ENCODE data around the gene NKAIN2. TPM values are rescaled to one million over a fixed set of nuclear protein-coding genes. Genes with fewer than 3 reads are reported as not detected.

NKAIN2 gene
- total and polyA plus RNA-seq, 2 donors (not counting 3 experiments of a cell fraction or from before 2014, with no cell fraction given) = 0.03 TPM; not detected in 1

GRCh38 chr6:123794190-123794589 lies 9.5 kb upstream of the NKAIN2 start:
- no peak overlapping the region for H3K4me2 ChIP-seq (ENCODE audit: insufficient read depth, low read length)
- intact Hi-C loops (cut with micrococcal nuclease) (loop anchor here (5.0 kb wide), 1 partner anchor 998 kb away; no protein-coding TSS in a partner anchor), dilution Hi-C loops (cut with MboI; ENCODE audit: extremely low pct_ligation_motif_present, low sequenced_read_pairs) (no loop called here)
- BruUV-seq (replicated peaks) = no TSS peak
- H2AFZ ChIP-seq (ENCODE audit: low read depth, low read length) = no peak overlapping the region
- no peaks in the 10 kb centered on the region for H3K79me2 ChIP-seq (ENCODE audit: control insufficient read depth, insufficient read depth, low read length)
- no peaks in the 10 kb centered on the region for H3K9me3 ChIP-seq (replicated peaks; ENCODE audit: control insufficient read depth, insufficient read depth, low read length)
- FAIRE-seq (no peak), DNase-seq (ENCODE audit: low read depth, low spot score) (no peak)
- H3K27ac ChIP-seq (ENCODE audit: insufficient read depth, low read depth, low read length) = no peak overlapping the region
- H4K20me1 ChIP-seq (replicated peaks; ENCODE audit: control insufficient read depth, extremely low read depth, insufficient read depth, low read length) = no peaks in the 10 kb centered on the region
- CTCF ChIA-PET = interaction anchor here (2.3 kb wide), 1 partner anchor 8 kb away, joined by 8 read pairs; no protein-coding TSS in a partner anchor
- POLR2A ChIA-PET = no interaction called here
- H3K4me1 ChIP-seq (ENCODE audit: control insufficient read depth, extremely low read depth, insufficient read depth, low read length) = no peaks in the 10 kb centered on the region
- no peak for TF ChIP-seq POLR2A (IDR thresholded peaks at IDR 0.05; ENCODE audit: low read depth, low read length)
- TF ChIP-seq FOS (IDR thresholded peaks at IDR 0.05; ENCODE audit: borderline replicate concordance, insufficient read depth, low read length) = no peak
- H3K9ac ChIP-seq (replicated peaks; ENCODE audit: extremely low read depth, insufficient read depth, low read length) = no peak overlapping the region
- no peaks in the 10 kb centered on the region for H3K9me1 ChIP-seq (replicated peaks; ENCODE audit: control insufficient read depth, extremely low read depth, insufficient read depth, low read length)
- H3K36me3 ChIP-seq (ENCODE audit: control insufficient read depth in 2 of 2, extremely low read depth in 1 of 2, insufficient read depth in 2 of 2, low read length in 2 of 2) = no peaks in the 10 kb centered on the region
- no peak overlapping the region for H3K4me3 ChIP-seq (replicated peaks in 1 of 3; ENCODE audit: insufficient read depth in 1 of 3, low read depth in 1 of 3, low read length in 3 of 3)
- peaks cover 0 to under 1% of the 10 kb centered on the region in 2 experiments for H3K27me3 ChIP-seq (ENCODE audit: control insufficient read depth in 2 of 2, insufficient read depth in 2 of 2, low read length in 2 of 2)

DNA sequence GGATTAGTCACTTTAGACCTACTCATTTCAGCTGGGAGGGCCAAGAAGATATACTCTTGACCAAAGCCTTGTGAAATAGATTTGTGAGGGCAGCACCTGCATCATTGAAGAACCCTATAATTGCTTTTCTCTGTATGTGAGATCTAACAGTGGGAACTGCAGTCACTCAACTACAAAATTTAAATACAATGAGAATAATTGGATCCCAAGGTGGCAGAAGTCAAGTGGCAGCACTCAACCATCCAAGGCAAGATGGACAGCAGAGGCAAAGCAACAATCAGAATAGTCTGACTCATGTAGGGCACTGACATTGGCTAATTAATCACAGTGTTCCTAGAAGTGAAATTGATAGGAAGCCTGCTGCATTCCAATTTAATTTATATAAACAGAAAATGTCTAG lies 8.9 kb upstream of the NKAIN2 start:
- H2AFZ ChIP-seq (ENCODE audit: low read depth, low read length) = no peak overlapping the region

More for the DNA sequence above, 8.9 kb upstream of the NKAIN2 start:
- H3K4me2 ChIP-seq (ENCODE audit: insufficient read depth, low read length) = no peak overlapping the region
- no peaks in the 10 kb centered on the region for H4K20me1 ChIP-seq (replicated peaks; ENCODE audit: control insufficient read depth, extremely low read depth, insufficient read depth, low read length)
- H3K4me3 ChIP-seq (replicated peaks in 1 of 3; ENCODE audit: insufficient read depth in 1 of 3, low read depth in 1 of 3, low read length in 3 of 3) = no peak overlapping the region
- POLR2A ChIA-PET = no interaction called here
- dilution Hi-C loops (cut with MboI; ENCODE audit: extremely low pct_ligation_motif_present, low sequenced_read_pairs) = no loop called here
- DNase-seq (ENCODE audit: low read depth, low spot score) (no peak), FAIRE-seq (no peak)
- H3K9ac ChIP-seq (replicated peaks; ENCODE audit: extremely low read depth, insufficient read depth, low read length) = no peak overlapping the region
- H3K9me1 ChIP-seq (replicated peaks; ENCODE audit: control insufficient read depth, extremely low read depth, insufficient read depth, low read length) = no peaks in the 10 kb centered on the region
- no peaks in the 10 kb centered on the region for H3K79me2 ChIP-seq (ENCODE audit: control insufficient read depth, insufficient read depth, low read length)
- CTCF ChIA-PET = interaction anchor here (2.3 kb wide), 1 partner anchor 8 kb away, joined by 8 read pairs; no protein-coding TSS in a partner anchor
- H3K36me3 ChIP-seq (ENCODE audit: control insufficient read depth in 2 of 2, extremely low read depth in 1 of 2, insufficient read depth in 2 of 2, low read length in 2 of 2) = no peaks in the 10 kb centered on the region
- H3K27ac ChIP-seq (ENCODE audit: insufficient read depth, low read depth, low read length) = no peak overlapping the region
- TF ChIP-seq FOS (IDR thresholded peaks at IDR 0.05; ENCODE audit: borderline replicate concordance, insufficient read depth, low read length) (no peak), POLR2A (IDR thresholded peaks at IDR 0.05; ENCODE audit: low read depth, low read length) (no peak), MAX (IDR thresholded peaks at IDR 0.05; ENCODE audit: insufficient read depth, insufficient read length) (no peak), GATA2 (IDR thresholded peaks at IDR 0.05; ENCODE audit: insufficient read depth, insufficient read length, low read depth, low read length) (no peak), JUN (IDR thresholded peaks at IDR 0.05; ENCODE audit: borderline replicate concordance, insufficient read depth, insufficient read length, low read depth) (no peak), CTCF (IDR thresholded peaks at IDR 0.05; ENCODE audit: extremely low read depth in 1 of 2, insufficient read depth in 1 of 2, low read depth in 1 of 2, low read length in 2 of 2) (no peak), MYC (IDR thresholded peaks at IDR 0.05; ENCODE audit: low read depth, low read length) (no peak), POLR2AphosphoS5 (IDR thresholded peaks at IDR 0.05; ENCODE audit: insufficient read depth, low read depth, low read length) (no peak), EZH2 (IDR thresholded peaks at IDR 0.05; ENCODE audit: borderline replicate concordance, low read depth, low read length, severe bottlenecking) (no peak)
- H3K27me3 ChIP-seq (ENCODE audit: control insufficient read depth in 2 of 2, insufficient read depth in 2 of 2, low read length in 2 of 2) = no peaks in the 10 kb centered on the region
- BruUV-seq (replicated peaks) = no TSS peak
- intact Hi-C loops (cut with micrococcal nuclease) = loop anchor here (5.0 kb wide), 1 partner anchor 998 kb away; no protein-coding TSS in a partner anchor
- H3K9me3 ChIP-seq (replicated peaks; ENCODE audit: control insufficient read depth, insufficient read depth, low read length) = no peaks in the 10 kb centered on the region
- H3K4me1 ChIP-seq (ENCODE audit: control insufficient read depth, extremely low read depth, insufficient read depth, low read length) = no peaks in the 10 kb centered on the region
